Ishikawa (cell line): ENCODE measurements around the gene DNAH9.

Source experiments
- CEBPB ChIP-seq: IDR thresholded peaks from 2 replicates; pipeline ENCODE4 v1.6.1; 2012
- CREB1 ChIP-seq: IDR thresholded peaks from 2 replicates; pipeline ENCODE4 v1.6.1; 2012; ENCODE audit warnings: low read depth
- EGR1 ChIP-seq: IDR thresholded peaks from 2 replicates; pipeline ENCODE4 v1.6.1; 2012
- EP300 ChIP-seq: IDR thresholded peaks from 2 replicates; pipeline ENCODE4 v1.6.1; 2012; ENCODE audit warnings: borderline replicate concordance
- FOXM1 ChIP-seq: IDR thresholded peaks from 2 replicates; pipeline ENCODE4 v1.6.1; 2012; ENCODE audit warnings: low read depth, borderline replicate concordance
- MAX ChIP-seq: IDR thresholded peaks from 2 replicates; pipeline ENCODE4 v1.6.1; 2012
- NFIC ChIP-seq: IDR thresholded peaks from 2 replicates; pipeline ENCODE4 v1.6.1; 2012
- RAD21 ChIP-seq: IDR thresholded peaks from 2 replicates; pipeline ENCODE4 v1.6.1; 2012; ENCODE audit warnings: low read depth
- REST ChIP-seq: IDR thresholded peaks from 2 replicates; pipeline ENCODE4 v1.6.1; 2012; ENCODE audit warnings: low read depth, mild to moderate bottlenecking
- TAF1 ChIP-seq: IDR thresholded peaks from 2 replicates; pipeline ENCODE4 v1.6.1; 2012; ENCODE audit warnings: low read depth, mild to moderate bottlenecking
- TCF12 ChIP-seq: IDR thresholded peaks from 2 replicates; pipeline ENCODE4 v1.6.1; 2012; ENCODE audit warnings: low read depth
- TEAD4 ChIP-seq: IDR thresholded peaks from 2 replicates; pipeline ENCODE4 v1.6.1; 2012
- USF1 ChIP-seq: IDR thresholded peaks from 2 replicates; pipeline ENCODE4 v1.6.1; 2012
- YY1 ChIP-seq: IDR thresholded peaks from 2 replicates; pipeline ENCODE4 v1.6.1; 2012; ENCODE audit warnings: low read depth
- ZBTB7A ChIP-seq: IDR thresholded peaks from 2 replicates; pipeline ENCODE4 v1.6.1; 2012; ENCODE audit warnings: low read depth

Gene DNAH9

GRCh38 chr17:11601661-11602060, 3.4 kb downstream of the DNAH9 start:
- no peak for TF ChIP-seq FOXM1
- no peak for TF ChIP-seq TAF1
- TF ChIP-seq CREB1, result no peak
- no peak for TF ChIP-seq USF1
- TF ChIP-seq TEAD4, result no peak
- no peak for TF ChIP-seq EGR1
- no peak for TF ChIP-seq REST
- TF ChIP-seq ZBTB7A, result no peak
- TF ChIP-seq MAX, result no peak
- TF ChIP-seq CEBPB, result no peak
- no peak for TF ChIP-seq EP300
- TF ChIP-seq YY1, result no peak
- TF ChIP-seq NFIC, result no peak
- no peak for TF ChIP-seq TCF12
- no peak for TF ChIP-seq RAD21

- no peak for TF ChIP-seq CEBPB
- TF ChIP-seq TEAD4, result no peak
- no peak for TF ChIP-seq REST
- TF ChIP-seq EGR1, result no peak
- TF ChIP-seq NFIC, result no peak
- no peak for TF ChIP-seq MAX
- TF ChIP-seq YY1, result no peak
- no peak for TF ChIP-seq RAD21
- TF ChIP-seq FOXM1, result no peak
- no peak for TF ChIP-seq ZBTB7A
- TF ChIP-seq CREB1, result no peak
- no peak for TF ChIP-seq USF1
Measured at GRCh38 chr17:11608396-11608795, 10.1 kb downstream of the DNAH9 start.

- TF ChIP-seq YY1 (no peak), REST (no peak), TEAD4 (no peak), TCF12 (no peak), USF1 (no peak), FOXM1 (no peak), ZBTB7A (no peak), EP300 (no peak), TAF1 (no peak), CREB1 (no peak)
Measured at GRCh38 chr17:11610999-11611566, 12.8 kb downstream of the DNAH9 start.

- TF ChIP-seq TEAD4 (no peak), EGR1 (no peak), EP300 (no peak), USF1 (no peak)
Measured at GRCh38 chr17:11612956-11613355, 14.7 kb downstream of the DNAH9 start.
